ENCODE results near the gene PLCG1. TPM values are rescaled to one million over a fixed set of nuclear protein-coding genes. Genes with fewer than 3 reads are reported as not detected.

Gene PLCG1
- total RNA-seq, 2 experiments from 2014 or later = 267 to 286 TPM

- DNase-seq = peak; percentile 16
- Mint-ChIP-seq H3K27ac (no peak overlapping the region), H3K27me3 (no peaks in the 10 kb centered on the region), H3K9me3 (no peaks in the 10 kb centered on the region), H3K4me3 (no peak overlapping the region), H3K4me1 (peaks cover 18% of the 10 kb centered on the region), H3K36me3 (ENCODE audit: low read depth) (peaks cover 90% of the 10 kb centered on the region)
- POLR2A ChIA-PET = interaction anchor here (0.7 to 2.5 kb wide), 7 partner anchors 15 to 165 kb away, joined by 3 to 12 read pairs (median 4); no protein-coding TSS in a partner anchor
- CTCF ChIA-PET = interaction anchor here (0.6 to 3.8 kb wide), 26 partner anchors 10 to 239 kb away, joined by 3 to 30 read pairs (median 4); partner anchors contain the start of gene LPIN3
These were observed 35.2 kb downstream of the PLCG1 start for GRCh38 chr20:41172296-41173140.

- H3K4me3 Mint-ChIP-seq = no peak overlapping the region
- peak overlapping the region; percentile 35 for H3K27ac Mint-ChIP-seq
- peaks cover 92% of the 10 kb centered on the region for H3K36me3 Mint-ChIP-seq (ENCODE audit: low read depth)
- no peaks in the 10 kb centered on the region for H3K9me3 Mint-ChIP-seq
- POLR2A ChIA-PET = interaction anchor here (0.8 to 2.5 kb wide), 4 partner anchors 17 to 164 kb away, joined by 3 to 12 read pairs (median 6); no protein-coding TSS in a partner anchor
- peaks cover 12% of the 10 kb centered on the region for H3K4me1 Mint-ChIP-seq
- no peaks in the 10 kb centered on the region for H3K27me3 Mint-ChIP-seq
- CTCF ChIA-PET = interaction anchor here (0.6 to 3.8 kb wide), 26 partner anchors 10 to 238 kb away, joined by 3 to 30 read pairs (median 4); partner anchors contain the start of gene LPIN3
- DNase-seq = peak; percentile 60
These were observed 35.9 kb downstream of the PLCG1 start for GRCh38 chr20:41173161-41173721.

- peaks cover 89% of the 10 kb centered on the region for H3K36me3 Mint-ChIP-seq (ENCODE audit: low read depth)
- ChIA-PET CTCF (interaction anchor here (1.1 to 3.8 kb wide), 8 partner anchors 27 to 237 kb away, joined by 3 to 30 read pairs (median 4); partner anchors contain the start of gene LPIN3), POLR2A (interaction anchor here (1.3 to 2.5 kb wide), 2 partner anchors 38 to 164 kb away, joined by 3 to 12 read pairs; no protein-coding TSS in a partner anchor)
- H3K4me1 Mint-ChIP-seq = peaks cover 12% of the 10 kb centered on the region
- H3K9me3 Mint-ChIP-seq = no peaks in the 10 kb centered on the region
- no peaks in the 10 kb centered on the region for H3K27me3 Mint-ChIP-seq
- DNase-seq = no peak
- no peak overlapping the region for H3K27ac Mint-ChIP-seq
- H3K4me3 Mint-ChIP-seq = no peak overlapping the region
These were observed 36.5 kb downstream of the PLCG1 start for GRCh38 chr20:41173791-41174341.

- CTCF ChIA-PET = interaction anchor here (3.8 kb wide), 1 partner anchor 39 kb away, joined by 26 read pairs; no protein-coding TSS in a partner anchor
- Mint-ChIP-seq H3K4me3 (no peak overlapping the region), H3K4me1 (peaks cover 12% of the 10 kb centered on the region), H3K27ac (no peak overlapping the region), H3K9me3 (no peaks in the 10 kb centered on the region), H3K27me3 (no peaks in the 10 kb centered on the region), H3K36me3 (ENCODE audit: low read depth) (peaks cover 88% of the 10 kb centered on the region)
- DNase-seq = peak; percentile 11
- POLR2A ChIA-PET = no interaction called here
These were observed 37.0 kb downstream of the PLCG1 start for GRCh38 chr20:41174373-41174772.

GRCh38 chr20:41174782-41175181 is 37.4 kb downstream of the PLCG1 start:
- Mint-ChIP-seq H3K4me1 (peaks cover 12% of the 10 kb centered on the region), H3K9me3 (no peaks in the 10 kb centered on the region), H3K36me3 (ENCODE audit: low read depth) (peaks cover 84% of the 10 kb centered on the region), H3K27ac (no peak overlapping the region), H3K4me3 (no peak overlapping the region), H3K27me3 (no peaks in the 10 kb centered on the region)
- no peak for DNase-seq
- ChIA-PET POLR2A (no interaction called here), CTCF (interaction anchor here (0.7 to 3.8 kb wide), 2 partner anchors 36 to 40 kb away, joined by 3 to 26 read pairs; no protein-coding TSS in a partner anchor)

GRCh38 chr20:41175201-41175651 is 37.9 kb downstream of the PLCG1 start:
- no peak overlapping the region for H3K4me3 Mint-ChIP-seq
- no peak for DNase-seq
- ChIA-PET POLR2A (no interaction called here), CTCF (interaction anchor here (0.7 to 3.8 kb wide), 3 partner anchors 36 to 176 kb away, joined by 3 to 26 read pairs (median 4); no protein-coding TSS in a partner anchor)
- no peaks in the 10 kb centered on the region for H3K27me3 Mint-ChIP-seq
- no peak overlapping the region for H3K27ac Mint-ChIP-seq
- H3K36me3 Mint-ChIP-seq (ENCODE audit: low read depth) = peaks cover 80% of the 10 kb centered on the region
- no peaks in the 10 kb centered on the region for H3K9me3 Mint-ChIP-seq
- peaks cover 12% of the 10 kb centered on the region for H3K4me1 Mint-ChIP-seq

GRCh38 chr20:41175727-41176330 is 38.5 kb downstream of the PLCG1 start:
- H3K27me3 Mint-ChIP-seq = no peaks in the 10 kb centered on the region
- CTCF ChIA-PET = interaction anchor here (1.2 kb wide), 1 partner anchor 175 kb away, joined by 4 read pairs; no protein-coding TSS in a partner anchor
- peaks cover 74% of the 10 kb centered on the region for H3K36me3 Mint-ChIP-seq (ENCODE audit: low read depth)
- H3K4me3 Mint-ChIP-seq = no peak overlapping the region
- H3K9me3 Mint-ChIP-seq = no peaks in the 10 kb centered on the region
- POLR2A ChIA-PET = interaction anchor here (0.5 to 1.5 kb wide), 3 partner anchors 35 to 147 kb away, joined by 3 to 4 read pairs (median 3); no protein-coding TSS in a partner anchor
- H3K27ac Mint-ChIP-seq = no peak overlapping the region
- no peak for DNase-seq
- H3K4me1 Mint-ChIP-seq = peaks cover 10% of the 10 kb centered on the region

GRCh38 chr20:41176711-41177552 is 39.6 kb downstream of the PLCG1 start:
- Mint-ChIP-seq H3K27ac (no peak overlapping the region), H3K9me3 (no peaks in the 10 kb centered on the region), H3K4me3 (no peak overlapping the region), H3K27me3 (no peaks in the 10 kb centered on the region), H3K4me1 (peaks cover 13% of the 10 kb centered on the region), H3K36me3 (ENCODE audit: low read depth) (peaks cover 64% of the 10 kb centered on the region)
- ChIA-PET CTCF (no interaction called here), POLR2A (interaction anchor here (1.2 to 1.5 kb wide), 2 partner anchors 19 to 36 kb away, joined by 4 read pairs; no protein-coding TSS in a partner anchor)
- DNase-seq = peak; percentile 11

- H3K4me3 Mint-ChIP-seq = no peak overlapping the region
- POLR2A ChIA-PET = interaction anchor here (1.2 kb wide), 1 partner anchor 20 kb away, joined by 4 read pairs; no protein-coding TSS in a partner anchor
- peak; percentile 14 for DNase-seq
- H3K27me3 Mint-ChIP-seq = no peaks in the 10 kb centered on the region
- peaks cover 57% of the 10 kb centered on the region for H3K36me3 Mint-ChIP-seq (ENCODE audit: low read depth)
- H3K27ac Mint-ChIP-seq = no peak overlapping the region
- no peaks in the 10 kb centered on the region for H3K9me3 Mint-ChIP-seq
- H3K4me1 Mint-ChIP-seq = peaks cover 20% of the 10 kb centered on the region
- CTCF ChIA-PET = no interaction called here
These were observed 40.3 kb downstream of the PLCG1 start for GRCh38 chr20:41177636-41178035.

GRCh38 chr20:41178495-41178894 is 41.2 kb downstream of the PLCG1 start:
- POLR2A ChIA-PET = no interaction called here
- no peak for DNase-seq
- CTCF ChIA-PET = no interaction called here
- no peak overlapping the region for H3K4me3 Mint-ChIP-seq
- H3K9me3 Mint-ChIP-seq = no peaks in the 10 kb centered on the region
- peaks cover 20% of the 10 kb centered on the region for H3K4me1 Mint-ChIP-seq
- H3K27me3 Mint-ChIP-seq = no peaks in the 10 kb centered on the region
- peaks cover 49% of the 10 kb centered on the region for H3K36me3 Mint-ChIP-seq (ENCODE audit: low read depth)
- H3K27ac Mint-ChIP-seq = no peak overlapping the region

- Mint-ChIP-seq H3K9me3 (no peaks in the 10 kb centered on the region), H3K4me3 (no peak overlapping the region), H3K27ac (no peak overlapping the region), H3K4me1 (peaks cover 20% of the 10 kb centered on the region), H3K27me3 (no peaks in the 10 kb centered on the region), H3K36me3 (ENCODE audit: low read depth) (peaks cover 44% of the 10 kb centered on the region)
- CTCF ChIA-PET = no interaction called here
- POLR2A ChIA-PET = no interaction called here
- peak; percentile 15 for DNase-seq
These were observed 41.6 kb downstream of the PLCG1 start for GRCh38 chr20:41178904-41179432.

Measured in activated CD4-positive, alpha-beta memory T cell treated with anti-CD3 and anti-CD28 coated beads, Interleukin-2, amount 10 ng/mL, durations not matched to agents 7 days and 5 days (primary cell).